ENCODE measurements around the gene ZAR1L.
"Not testable (repeated sequence)": the region's sequence is repeated elsewhere in the genome, so short reads cannot be mapped to it uniquely, and the experiment has no call there.

Gene ZAR1L, protein sequence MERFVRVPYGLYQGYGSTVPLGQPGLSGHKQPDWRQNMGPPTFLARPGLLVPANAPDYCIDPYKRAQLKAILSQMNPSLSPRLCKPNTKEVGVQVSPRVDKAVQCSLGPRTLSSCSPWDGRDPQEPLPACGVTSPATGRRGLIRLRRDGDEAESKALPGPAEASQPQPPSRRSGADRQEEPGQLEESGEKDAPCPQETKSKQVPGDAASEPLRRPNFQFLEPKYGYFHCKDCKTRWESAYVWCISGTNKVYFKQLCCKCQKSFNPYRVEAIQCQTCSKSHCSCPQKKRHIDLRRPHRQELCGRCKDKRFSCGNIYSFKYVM

DNA sequence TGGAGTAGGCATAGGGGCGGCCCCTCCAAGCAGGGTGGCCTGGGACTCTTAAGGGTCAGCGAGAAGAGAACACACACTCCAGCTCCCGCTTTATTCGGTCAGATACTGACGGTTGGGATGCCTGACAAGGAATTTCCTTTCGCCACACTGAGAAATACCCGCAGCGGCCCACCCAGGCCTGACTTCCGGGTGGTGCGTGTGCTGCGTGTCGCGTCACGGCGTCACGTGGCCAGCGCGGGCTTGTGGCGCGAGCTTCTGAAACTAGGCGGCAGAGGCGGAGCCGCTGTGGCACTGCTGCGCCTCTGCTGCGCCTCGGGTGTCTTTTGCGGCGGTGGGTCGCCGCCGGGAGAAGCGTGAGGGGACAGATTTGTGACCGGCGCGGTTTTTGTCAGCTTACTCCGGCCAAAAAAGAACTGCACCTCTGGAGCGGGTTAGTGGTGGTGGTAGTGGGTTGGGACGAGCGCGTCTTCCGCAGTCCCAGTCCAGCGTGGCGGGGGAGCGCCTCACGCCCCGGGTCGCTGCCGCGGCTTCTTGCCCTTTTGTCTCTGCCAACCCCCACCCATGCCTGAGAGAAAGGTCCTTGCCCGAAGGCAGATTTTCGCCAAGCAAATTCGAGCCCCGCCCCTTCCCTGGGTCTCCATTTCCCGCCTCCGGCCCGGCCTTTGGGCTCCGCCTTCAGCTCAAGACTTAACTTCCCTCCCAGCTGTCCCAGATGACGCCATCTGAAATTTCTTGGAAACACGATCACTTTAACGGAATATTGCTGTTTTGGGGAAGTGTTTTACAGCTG is at the start of gene ZAR1L, which contains the start of gene BRCA2:
Gene ZAR1L (minus strand): TSS at position 126 of the 790 bp plus-strand sequence. CDS start 3,438 bp downstream, outside the sequence.
Gene BRCA2 (plus strand): TSS at position 271 of the 790 bp plus-strand sequence. CDS start 953 bp downstream, outside the sequence.
- Mint-ChIP-seq H3K36me3 (peaks cover 3% of the 10 kb centered on the region), H3K27me3 (no peaks in the 10 kb centered on the region), H3K27ac (peak within 1 kb of the TSS; percentile 98), H3K4me3 (peak within 1 kb of the TSS; percentile 91), H3K4me1 (ENCODE audit: low read depth) (peaks cover 9% of the 10 kb centered on the region), H3K9me3 (ENCODE audit: low read depth) (no peaks in the 10 kb centered on the region)

DNA sequence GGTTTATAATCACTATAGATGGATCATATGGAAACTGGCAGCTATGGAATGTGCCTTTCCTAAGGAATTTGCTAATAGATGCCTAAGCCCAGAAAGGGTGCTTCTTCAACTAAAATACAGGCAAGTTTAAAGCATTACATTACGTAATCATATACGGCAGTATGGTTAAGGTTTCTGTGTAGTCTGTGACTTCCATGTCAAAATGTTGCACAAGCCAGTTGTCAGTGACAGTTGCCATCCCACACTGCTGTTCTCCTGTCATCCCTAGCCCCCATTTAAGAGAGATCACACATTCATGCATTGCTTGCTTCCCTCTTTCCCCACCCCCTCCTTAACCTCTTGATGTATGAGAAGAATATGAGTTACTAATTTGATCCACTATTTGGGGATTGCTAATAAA is 47.4 kb upstream of the ZAR1L start:
- Mint-ChIP-seq H3K9me3 (ENCODE audit: low read depth) (no peaks in the 10 kb centered on the region), H3K4me1 (ENCODE audit: low read depth) (no peaks in the 10 kb centered on the region), H3K27me3 (no peaks in the 10 kb centered on the region), H3K4me3 (no peak overlapping the region), H3K27ac (no peak overlapping the region), H3K36me3 (peaks cover 8% of the 10 kb centered on the region)

DNA sequence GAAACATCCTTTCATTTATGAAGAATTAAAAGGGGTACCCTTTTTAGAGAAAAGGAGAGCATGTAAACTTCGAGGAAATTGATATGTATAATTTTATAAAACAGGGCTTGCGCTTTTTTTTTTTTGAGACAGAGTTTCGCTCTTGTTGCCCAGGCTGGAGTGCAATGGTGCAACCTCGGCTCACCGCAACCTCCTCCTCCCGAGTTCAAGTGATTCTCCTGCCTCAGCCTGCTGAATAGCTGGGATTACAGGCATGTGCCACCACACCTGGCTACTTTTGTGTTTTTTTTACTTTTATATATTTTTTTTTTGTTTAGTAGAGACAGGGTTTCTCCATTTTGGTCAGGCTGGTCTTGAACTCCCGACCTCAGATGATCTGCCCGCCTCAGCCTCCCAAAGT is 40.8 kb upstream of the ZAR1L start:
- not testable (repeated sequence) for H3K4me3 Mint-ChIP-seq; H3K27ac Mint-ChIP-seq; H3K27me3 Mint-ChIP-seq; H3K9me3 Mint-ChIP-seq (ENCODE audit: low read depth); H3K4me1 Mint-ChIP-seq (ENCODE audit: low read depth)
- H3K36me3 Mint-ChIP-seq = peaks cover 10% of the 10 kb centered on the region

DNA sequence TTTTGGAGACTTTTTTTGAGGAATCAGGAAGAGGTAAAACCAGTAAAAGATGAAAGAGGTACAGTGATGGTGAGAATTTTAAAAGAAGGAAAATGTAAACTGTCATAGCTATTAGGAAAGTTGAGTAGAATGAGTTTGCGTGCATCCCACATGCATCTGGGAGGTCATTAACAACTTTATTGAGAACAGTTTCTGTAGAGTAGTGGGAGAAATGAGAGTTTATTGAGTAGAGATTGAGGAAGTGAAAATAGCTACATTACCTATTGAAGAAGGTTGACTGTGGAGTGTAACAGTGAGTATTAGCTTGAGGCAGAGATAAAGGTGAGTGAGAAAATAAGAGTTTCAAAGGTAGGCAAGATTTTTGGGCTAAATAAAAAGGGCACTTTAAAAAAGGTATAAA is 38.9 kb upstream of the ZAR1L start:
- no peaks in the 10 kb centered on the region for H3K9me3 Mint-ChIP-seq (ENCODE audit: low read depth)

DNA sequence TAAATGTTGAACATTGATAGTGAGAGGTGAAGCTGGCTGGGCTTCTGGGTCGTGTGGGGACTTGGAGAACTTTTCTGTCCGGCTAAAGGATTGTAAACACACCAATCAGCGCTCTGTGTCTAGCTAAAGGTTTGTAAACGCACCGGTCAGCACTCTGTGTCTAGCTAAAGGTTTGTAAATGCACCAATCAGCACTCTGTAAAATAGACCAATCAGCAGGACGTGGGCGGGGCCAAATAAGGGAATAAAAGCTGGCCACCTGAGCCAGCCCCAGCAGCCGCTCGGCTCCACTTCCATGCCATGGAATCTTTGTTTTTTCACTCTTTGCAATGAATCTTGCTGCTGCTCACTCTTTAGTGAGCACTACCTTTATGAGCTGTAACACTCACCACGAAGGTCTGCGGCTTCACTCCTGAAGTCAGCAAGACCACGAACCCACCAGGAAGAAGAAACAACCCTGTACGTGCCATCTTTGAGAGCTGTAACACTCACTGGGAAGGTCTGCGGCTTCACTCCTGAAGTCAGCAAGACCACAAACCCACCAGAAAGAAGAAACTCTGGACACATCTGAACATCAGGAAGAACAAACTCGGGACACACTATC is 35.8 kb upstream of the ZAR1L start:
- not testable (repeated sequence) for H3K4me3 Mint-ChIP-seq; H3K9me3 Mint-ChIP-seq (ENCODE audit: low read depth); H3K27ac Mint-ChIP-seq; H3K4me1 Mint-ChIP-seq (ENCODE audit: low read depth); H3K27me3 Mint-ChIP-seq
- H3K36me3 Mint-ChIP-seq = peaks cover 12% of the 10 kb centered on the region

More for the DNA sequence above, 38.9 kb upstream of the ZAR1L start:
- H3K4me1 Mint-ChIP-seq (ENCODE audit: low read depth) = peaks cover 4% of the 10 kb centered on the region
- peaks cover 13% of the 10 kb centered on the region for H3K36me3 Mint-ChIP-seq
- no peaks in the 10 kb centered on the region for H3K27me3 Mint-ChIP-seq
- no peak overlapping the region for H3K27ac Mint-ChIP-seq
- no peak overlapping the region for H3K4me3 Mint-ChIP-seq

DNA sequence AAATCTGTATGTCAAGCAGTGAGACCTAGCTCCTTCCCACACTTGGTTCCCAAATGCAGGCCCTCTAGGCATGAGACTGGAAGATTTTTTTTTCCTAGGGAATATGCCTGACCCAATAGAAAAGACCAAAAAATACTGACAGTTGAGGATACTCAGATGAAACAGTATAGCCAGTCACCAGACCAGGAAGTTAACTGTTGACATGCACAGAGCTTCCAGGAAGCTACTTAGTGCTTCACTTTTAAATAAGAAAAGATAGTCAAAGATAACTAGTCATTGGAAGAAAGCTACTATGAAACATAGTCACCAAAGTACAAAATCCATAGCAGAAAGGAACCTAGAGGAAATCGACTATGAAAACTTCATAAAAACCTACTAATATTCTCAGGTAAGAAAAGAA is 32.5 kb upstream of the ZAR1L start:
- no peak overlapping the region for H3K4me3 Mint-ChIP-seq
- peaks cover 8% of the 10 kb centered on the region for H3K4me1 Mint-ChIP-seq (ENCODE audit: low read depth)
- peaks cover 14% of the 10 kb centered on the region for H3K36me3 Mint-ChIP-seq
- no peak overlapping the region for H3K27ac Mint-ChIP-seq
- H3K9me3 Mint-ChIP-seq (ENCODE audit: low read depth) = no peaks in the 10 kb centered on the region
- no peaks in the 10 kb centered on the region for H3K27me3 Mint-ChIP-seq

DNA sequence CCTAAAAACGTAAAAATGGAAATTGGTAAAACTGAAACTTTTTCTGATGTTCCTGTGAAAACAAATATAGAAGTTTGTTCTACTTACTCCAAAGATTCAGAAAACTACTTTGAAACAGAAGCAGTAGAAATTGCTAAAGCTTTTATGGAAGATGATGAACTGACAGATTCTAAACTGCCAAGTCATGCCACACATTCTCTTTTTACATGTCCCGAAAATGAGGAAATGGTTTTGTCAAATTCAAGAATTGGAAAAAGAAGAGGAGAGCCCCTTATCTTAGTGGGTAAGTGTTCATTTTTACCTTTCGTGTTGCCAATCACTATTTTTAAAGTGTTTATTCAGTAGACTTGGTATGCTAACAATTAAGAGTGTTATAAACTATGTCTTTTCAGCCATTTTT is 25.8 kb upstream of the ZAR1L start:
- H3K27ac Mint-ChIP-seq = no peak overlapping the region
- H3K27me3 Mint-ChIP-seq = no peaks in the 10 kb centered on the region

DNA sequence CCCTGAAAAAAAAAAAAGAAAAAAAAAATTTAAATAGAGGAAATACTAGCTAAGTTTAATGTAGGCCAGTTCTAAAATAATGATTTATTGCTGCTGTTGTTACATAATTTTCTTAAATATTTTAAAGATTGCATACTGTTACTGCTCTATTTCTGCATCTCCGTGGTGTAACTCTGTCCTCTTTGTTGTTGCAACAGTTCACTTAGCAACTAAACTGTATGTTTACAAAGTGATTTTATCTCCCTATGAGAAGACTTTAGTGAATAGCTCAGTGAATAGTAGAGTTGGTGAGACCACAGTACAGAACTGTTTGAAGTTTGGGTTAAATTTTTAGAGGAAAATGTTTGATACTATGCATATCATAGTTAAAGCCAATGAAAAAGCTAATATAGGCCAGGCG is 19.5 kb upstream of the ZAR1L start:
- Mint-ChIP-seq H3K4me3 (no peak overlapping the region), H3K4me1 (ENCODE audit: low read depth) (no peaks in the 10 kb centered on the region), H3K9me3 (ENCODE audit: low read depth) (no peaks in the 10 kb centered on the region), H3K36me3 (peaks cover 45% of the 10 kb centered on the region), H3K27ac (no peak overlapping the region), H3K27me3 (no peaks in the 10 kb centered on the region)

More for the DNA sequence above, 25.8 kb upstream of the ZAR1L start:
- Mint-ChIP-seq H3K9me3 (ENCODE audit: low read depth) (peaks cover 5% of the 10 kb centered on the region), H3K36me3 (peaks cover 25% of the 10 kb centered on the region), H3K4me3 (no peak overlapping the region), H3K4me1 (ENCODE audit: low read depth) (no peaks in the 10 kb centered on the region)

DNA sequence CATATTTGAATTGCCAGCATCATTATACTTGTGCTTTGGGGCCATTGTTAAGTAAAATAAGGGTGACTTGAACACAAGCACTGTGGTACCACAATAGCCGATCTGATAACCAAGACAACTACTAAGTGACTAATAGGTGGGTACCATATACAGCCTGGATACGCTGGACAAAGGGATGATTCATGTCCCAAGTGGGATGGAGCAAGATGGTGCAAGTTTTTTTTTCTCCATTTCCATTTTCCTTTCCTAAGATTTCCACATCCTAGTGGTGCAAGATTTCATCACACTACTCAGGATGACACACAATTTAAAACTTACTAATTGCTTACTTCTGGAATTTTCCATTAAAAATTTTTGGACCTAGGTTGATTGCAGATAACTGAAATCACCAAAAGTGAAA is 15.3 kb upstream of the ZAR1L start:
- Mint-ChIP-seq H3K4me1 (ENCODE audit: low read depth) (no peaks in the 10 kb centered on the region), H3K9me3 (ENCODE audit: low read depth) (no peaks in the 10 kb centered on the region), H3K27me3 (no peaks in the 10 kb centered on the region), H3K4me3 (no peak overlapping the region), H3K27ac (peak overlapping the region; percentile 55), H3K36me3 (peaks cover 22% of the 10 kb centered on the region)

DNA sequence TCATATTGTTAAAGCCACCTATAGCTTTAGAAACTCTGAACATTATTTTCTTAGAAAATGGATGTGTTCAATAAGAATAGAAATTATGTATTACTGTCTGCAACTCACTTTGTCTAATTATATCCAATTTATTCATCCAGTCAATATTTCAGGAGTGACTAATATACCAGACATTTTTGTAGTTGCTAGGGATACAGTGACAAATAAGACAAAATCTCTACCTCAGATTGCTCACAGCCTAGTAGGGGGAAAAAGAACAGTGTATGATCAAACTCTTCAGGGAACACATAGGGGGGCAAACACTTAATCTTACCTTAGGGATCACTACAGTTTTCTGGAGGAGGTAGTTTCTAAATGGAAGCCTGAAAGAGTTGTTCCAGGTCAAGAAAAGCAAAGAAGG is 8.7 kb upstream of the ZAR1L start:
- Mint-ChIP-seq H3K27me3 (no peaks in the 10 kb centered on the region), H3K9me3 (ENCODE audit: low read depth) (no peaks in the 10 kb centered on the region), H3K27ac (no peak overlapping the region), H3K4me3 (no peak overlapping the region), H3K4me1 (ENCODE audit: low read depth) (no peaks in the 10 kb centered on the region), H3K36me3 (peaks cover 6% of the 10 kb centered on the region)

DNA sequence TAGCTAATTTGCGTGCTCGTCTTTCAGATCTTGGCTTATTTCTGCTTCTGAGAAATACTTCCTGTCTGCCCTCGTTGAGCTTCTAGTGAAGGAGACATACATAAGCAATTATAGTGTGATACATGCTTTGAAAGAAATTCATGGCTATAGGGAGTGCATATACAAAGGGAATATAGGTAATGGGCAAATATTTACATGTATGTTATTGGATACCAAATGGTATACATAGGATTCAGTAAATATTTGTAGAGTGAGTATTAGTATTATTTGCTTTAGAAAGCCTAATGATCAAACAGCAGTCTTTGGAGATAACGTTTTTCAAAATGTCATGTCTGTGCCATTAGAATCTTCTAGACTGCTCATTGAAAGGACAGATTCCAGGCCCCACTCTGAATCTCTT is 5.4 kb upstream of the ZAR1L start:
- H3K27ac Mint-ChIP-seq = no peak overlapping the region
- H3K4me3 Mint-ChIP-seq = no peak overlapping the region
- peaks cover 3% of the 10 kb centered on the region for H3K4me1 Mint-ChIP-seq (ENCODE audit: low read depth)
- no peaks in the 10 kb centered on the region for H3K9me3 Mint-ChIP-seq (ENCODE audit: low read depth)
- peaks cover 6% of the 10 kb centered on the region for H3K36me3 Mint-ChIP-seq
- no peaks in the 10 kb centered on the region for H3K27me3 Mint-ChIP-seq

DNA sequence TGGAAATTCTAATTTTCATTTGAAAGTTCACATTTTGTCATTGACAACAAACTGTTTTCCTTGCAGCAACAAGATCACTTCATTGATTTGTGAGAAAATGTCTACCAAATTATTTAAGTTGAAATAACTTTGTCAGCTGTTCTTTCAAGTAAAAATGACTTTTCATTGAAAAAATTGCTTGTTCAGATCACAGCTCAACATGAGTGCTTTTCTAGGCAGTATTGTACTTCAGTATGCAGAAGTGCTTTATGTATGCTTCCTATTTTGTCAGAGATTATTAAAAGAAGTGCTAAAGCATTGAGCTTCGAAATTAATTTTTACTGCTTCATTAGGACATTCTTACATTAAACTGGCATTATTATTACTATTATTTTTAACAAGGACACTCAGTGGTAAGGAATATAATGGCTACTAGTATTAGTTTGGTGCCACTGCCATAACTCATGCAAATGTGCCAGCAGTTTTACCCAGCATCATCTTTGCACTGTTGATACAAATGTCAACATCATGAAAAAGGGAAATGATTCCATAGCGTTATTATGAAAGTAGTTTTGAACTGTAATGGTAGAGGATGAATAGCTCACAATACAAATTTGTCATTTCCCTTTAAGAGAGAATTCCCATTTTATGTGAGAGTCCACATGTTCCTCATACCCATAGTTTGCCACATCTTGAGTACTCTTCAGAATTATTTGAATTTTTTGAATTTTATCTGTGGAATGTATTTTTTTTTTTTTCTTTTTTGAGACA is 2.7 kb upstream of the ZAR1L start:
- H3K36me3 Mint-ChIP-seq = peaks cover 3% of the 10 kb centered on the region
- no peak overlapping the region for H3K4me3 Mint-ChIP-seq
- peaks cover 9% of the 10 kb centered on the region for H3K4me1 Mint-ChIP-seq (ENCODE audit: low read depth)
- H3K27ac Mint-ChIP-seq = no peak overlapping the region
- no peaks in the 10 kb centered on the region for H3K9me3 Mint-ChIP-seq (ENCODE audit: low read depth)
- no peaks in the 10 kb centered on the region for H3K27me3 Mint-ChIP-seq

DNA sequence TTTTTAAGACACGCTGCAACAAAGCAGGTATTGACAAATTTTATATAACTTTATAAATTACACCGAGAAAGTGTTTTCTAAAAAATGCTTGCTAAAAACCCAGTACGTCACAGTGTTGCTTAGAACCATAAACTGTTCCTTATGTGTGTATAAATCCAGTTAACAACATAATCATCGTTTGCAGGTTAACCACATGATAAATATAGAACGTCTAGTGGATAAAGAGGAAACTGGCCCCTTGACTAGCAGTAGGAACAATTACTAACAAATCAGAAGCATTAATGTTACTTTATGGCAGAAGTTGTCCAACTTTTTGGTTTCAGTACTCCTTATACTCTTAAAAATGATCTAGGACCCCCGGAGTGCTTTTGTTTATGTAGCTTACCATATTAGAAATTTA is 1.3 kb upstream of the ZAR1L start:
- Mint-ChIP-seq H3K27me3 (no peaks in the 10 kb centered on the region), H3K27ac (no peak overlapping the region), H3K36me3 (peaks cover 3% of the 10 kb centered on the region), H3K9me3 (ENCODE audit: low read depth) (no peaks in the 10 kb centered on the region), H3K4me3 (peak overlapping the region; percentile 91), H3K4me1 (ENCODE audit: low read depth) (peaks cover 9% of the 10 kb centered on the region)

DNA sequence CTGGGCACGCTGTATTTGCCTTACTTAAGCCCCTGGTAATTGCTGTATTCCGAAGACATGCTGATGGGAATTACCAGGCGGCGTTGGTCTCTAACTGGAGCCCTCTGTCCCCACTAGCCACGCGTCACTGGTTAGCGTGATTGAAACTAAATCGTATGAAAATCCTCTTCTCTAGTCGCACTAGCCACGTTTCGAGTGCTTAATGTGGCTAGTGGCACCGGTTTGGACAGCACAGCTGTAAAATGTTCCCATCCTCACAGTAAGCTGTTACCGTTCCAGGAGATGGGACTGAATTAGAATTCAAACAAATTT is 821 bp upstream of the ZAR1L start:
- H3K9me3 Mint-ChIP-seq (ENCODE audit: low read depth) = no peaks in the 10 kb centered on the region
- peak overlapping the region; percentile 98 for H3K27ac Mint-ChIP-seq
- H3K4me3 Mint-ChIP-seq = peak overlapping the region; percentile 91
- H3K27me3 Mint-ChIP-seq = no peaks in the 10 kb centered on the region
- H3K36me3 Mint-ChIP-seq = peaks cover 3% of the 10 kb centered on the region
- peaks cover 9% of the 10 kb centered on the region for H3K4me1 Mint-ChIP-seq (ENCODE audit: low read depth)
